Adrenal gland (tissue), 12 donors: ENCODE measurements around the gene PRDM15. TPM values are rescaled to one million over a fixed set of nuclear protein-coding genes. Genes with fewer than 3 reads are reported as not detected.

Source experiments
- DNase-seq, 7 donors: peaks; one replicate each; pipeline ENCODE4 v3.0.0-alpha.2; 2019 to 2020
- H3K27ac ChIP-seq, 5 donors: fragments of 200-600 bp; sonication (generic) in 4 of 5; 1 replicate in 3 of 5; 2 replicates in 2 of 5; pipeline versions ENCODE4 v1.5.1 to v1.8.0; 2016 to 2020; ENCODE audit warnings: mild to moderate bottlenecking in 1 of 5
- H3K27me3 ChIP-seq: fragments of 200-600 bp; 2 replicates; pipeline ENCODE4 v1.8.0; 2021
- H3K36me3 ChIP-seq, 2 donors: fragments of 200-600 bp; replicated peaks in 1 of 2; 1 replicate in 1 of 2; 2 replicates in 1 of 2; pipeline versions ENCODE4 v1.5.1 to v1.8.0; 2018 to 2022
- H3K4me1 ChIP-seq, 2 donors: fragments of 200-600 bp; replicated peaks in 1 of 2; 1 replicate in 1 of 2; 2 replicates in 1 of 2; pipeline versions ENCODE4 v1.5.1 to v1.8.0; 2018 to 2021
- H3K4me3 ChIP-seq, 4 donors: fragments of 200-600 bp; sonication (generic) in 3 of 4; one replicate each; pipeline ENCODE4 v1.5.1; 2016 to 2018
- H3K9me3 ChIP-seq, 3 donors: fragments of 200-600 bp; sonication (generic) in 1 of 3; replicated peaks in 1 of 3; 1 replicate in 2 of 3; 2 replicates in 1 of 3; pipeline versions ENCODE4 v1.5.1 to v1.8.0; 2016 to 2021
- POLR2A ChIP-seq, 2 donors: fragments of 450-650 bp; IDR thresholded peaks; one replicate each; pipeline ENCODE4 v1.6.1; 2017; ENCODE audit warnings: antibody characterized with exemption in 2 of 2, mild to moderate bottlenecking in 2 of 2, moderate library complexity in 1 of 2
- WGBS, 4 donors: extraction: QIAGEN DNeasy Blood & Tissue Kit in 2 of 4; methylation state at CpG; one replicate each; pipeline versions ENCODE4 v1.1.5 to v1.1.7; 2013 to 2017; 5-methylcytosine and 5-hydroxymethylcytosine counted together
- intact Hi-C, 2 donors: fragments of 100-400 bp; cut with DNase I; formaldehyde crosslinking; loops; one replicate each; pipeline versions ENCODE4 v1.14.1 to v1.15.0; 2022 to 2023
- polyA plus RNA-seq, 3 donors: library from polyadenylated mRNA; stranded (reverse); fragments of 200-250 nt in 2 of 3; fragments of 350-450 nt in 1 of 3; fragmentation: Illumina TruSeq in 1 of 3; extraction: RNeasy Lipid Tissue Mini Kit (QIAGEN cat#74804) in 1 of 3; gene quantifications; one replicate each; pipeline ENCODE4 v1.2.3, GENCODE V29; 2013 to 2014
- total RNA-seq, 9 donors: library from RNA; depleted of rRNA in 4 of 9; stranded (reverse); fragments of >200 nt in 4 of 9; fragments of 120-200 nt in 1 of 9; fragmentation: NEBNext Ultra II Directional in 1 of 9; extraction: Animal tissue kit (Norgen Biotek cat#: 25700) in 1 of 9; gene quantifications; one replicate each; pipeline versions ENCODE4 v1.1.0 to v1.2.4, GENCODE V29; 2013 to 2023
- TF ChIP-seq, protein P1 (sequence below), 6 experiments: fragments of 450-650 bp in 4 of 6; fragments of 200-600 bp in 2 of 6; sonication (generic) in 1 of 6; IDR thresholded peaks; 1 replicate in 5 of 6; 2 replicates in 1 of 6; pipeline versions ENCODE4 v1.5.1 to v1.8.0; 2016 to 2021; ENCODE audit warnings: antibody characterized with exemption in 6 of 6, mild to moderate bottlenecking in 2 of 6, moderate library complexity in 1 of 6
- donor health status: healthy with polysubstance abuse.
- donor health status: Bipolar disorder and iron deficiency.
- donor health status: DM: yes; HTN: yes; CAD: no.
- donor health status: DM: no; HTN: no; CAD: no.
- donor health status: DM: no; HTN: no; CAD: no.
- donor health status: DM: yes; HTN: yes; CAD: no.

Gene PRDM15
- total and polyA plus RNA-seq, 12 donors, result 2.9 to 6.7 (median 4.0) TPM

DNA sequence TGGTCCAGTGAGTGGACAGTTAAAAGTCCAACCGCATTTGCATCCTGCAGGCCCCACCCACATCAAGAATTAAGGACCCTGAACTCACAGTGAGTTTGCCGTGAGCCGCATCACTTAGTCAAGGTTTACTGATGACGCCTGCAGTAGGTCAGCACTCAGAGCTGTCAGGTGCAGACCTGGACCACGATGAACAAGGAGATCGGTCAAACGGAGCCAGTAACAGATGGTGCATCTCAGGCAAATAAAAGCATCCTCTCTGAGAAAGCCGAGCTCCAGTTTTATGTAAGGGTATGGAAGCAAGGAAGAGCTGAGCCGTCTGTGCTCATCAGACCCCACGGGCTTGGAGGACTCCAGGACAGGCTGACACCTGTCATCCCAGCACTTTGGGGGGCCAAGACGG is 4.5 kb downstream of the PRDM15 start:
- H3K27ac ChIP-seq, result no peak overlapping the region

DNA sequence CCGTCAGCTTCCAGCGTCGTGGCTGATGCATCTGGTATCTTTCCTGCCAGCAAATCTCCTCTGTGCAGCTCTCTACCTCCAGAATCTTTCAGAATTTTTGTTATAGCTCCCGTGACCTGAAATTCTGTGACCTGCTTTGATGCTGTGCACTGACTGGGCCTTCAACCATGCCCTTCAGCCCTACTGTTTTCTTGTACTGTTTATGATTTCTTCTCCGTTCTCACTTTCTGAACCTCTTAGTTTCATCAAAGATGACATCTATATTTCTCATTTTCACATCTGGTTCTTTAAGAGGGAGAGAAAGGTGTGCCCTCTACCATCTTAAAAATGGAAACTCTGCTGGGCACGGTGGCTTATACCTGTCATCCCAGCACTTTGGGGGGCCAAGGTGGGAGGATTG is 5.7 kb downstream of the PRDM15 start:
- no peak for DNase-seq
- intact Hi-C loops, result loop anchor here in 1 of 2 donors (10.0 kb wide), 1 partner anchor 59 kb away; no protein-coding TSS in a partner anchor
- Histone ChIP-seq H3K9me3 (no peaks in the 10 kb centered on the region), H3K27me3 (no peaks in the 10 kb centered on the region), H3K36me3 (no peaks in the 10 kb centered on the region), H3K27ac (no peak overlapping the region), H3K4me3 (no peak overlapping the region), H3K4me1 (peaks cover 6 to 8% of the 10 kb centered on the region in 2 donors)
- no peak for TF ChIP-seq POLR2A (IDR thresholded peaks at IDR 0.05)
- TF ChIP-seq, protein P1, sequence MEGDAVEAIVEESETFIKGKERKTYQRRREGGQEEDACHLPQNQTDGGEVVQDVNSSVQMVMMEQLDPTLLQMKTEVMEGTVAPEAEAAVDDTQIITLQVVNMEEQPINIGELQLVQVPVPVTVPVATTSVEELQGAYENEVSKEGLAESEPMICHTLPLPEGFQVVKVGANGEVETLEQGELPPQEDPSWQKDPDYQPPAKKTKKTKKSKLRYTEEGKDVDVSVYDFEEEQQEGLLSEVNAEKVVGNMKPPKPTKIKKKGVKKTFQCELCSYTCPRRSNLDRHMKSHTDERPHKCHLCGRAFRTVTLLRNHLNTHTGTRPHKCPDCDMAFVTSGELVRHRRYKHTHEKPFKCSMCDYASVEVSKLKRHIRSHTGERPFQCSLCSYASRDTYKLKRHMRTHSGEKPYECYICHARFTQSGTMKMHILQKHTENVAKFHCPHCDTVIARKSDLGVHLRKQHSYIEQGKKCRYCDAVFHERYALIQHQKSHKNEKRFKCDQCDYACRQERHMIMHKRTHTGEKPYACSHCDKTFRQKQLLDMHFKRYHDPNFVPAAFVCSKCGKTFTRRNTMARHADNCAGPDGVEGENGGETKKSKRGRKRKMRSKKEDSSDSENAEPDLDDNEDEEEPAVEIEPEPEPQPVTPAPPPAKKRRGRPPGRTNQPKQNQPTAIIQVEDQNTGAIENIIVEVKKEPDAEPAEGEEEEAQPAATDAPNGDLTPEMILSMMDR (IDR thresholded peaks at IDR 0.05), result no peak
- 90 to 95% (median 92%) methylated on average over 6 of the region's 6 CpGs for WGBS, 4 donors

More for the DNA sequence above, 4.5 kb downstream of the PRDM15 start:
- no peaks in the 10 kb centered on the region for H3K27me3 ChIP-seq
- no peak overlapping the region for H3K4me3 ChIP-seq
- H3K36me3 ChIP-seq, result no peaks in the 10 kb centered on the region
- peaks cover 6 to 9% of the 10 kb centered on the region in 2 donors for H3K4me1 ChIP-seq
- TF ChIP-seq, protein P1 (IDR thresholded peaks at IDR 0.05), result no peak
- TF ChIP-seq POLR2A (IDR thresholded peaks at IDR 0.05), result no peak
- intact Hi-C loops, result loop anchor here in 1 of 2 donors (10.0 kb wide), 1 partner anchor 60 kb away; no protein-coding TSS in a partner anchor
- no peak for DNase-seq
- 87 to 95% (median 91%) methylated on average over 8 to 11 of the region's 11 CpGs for WGBS, 4 donors
- no peaks in the 10 kb centered on the region for H3K9me3 ChIP-seq

DNA sequence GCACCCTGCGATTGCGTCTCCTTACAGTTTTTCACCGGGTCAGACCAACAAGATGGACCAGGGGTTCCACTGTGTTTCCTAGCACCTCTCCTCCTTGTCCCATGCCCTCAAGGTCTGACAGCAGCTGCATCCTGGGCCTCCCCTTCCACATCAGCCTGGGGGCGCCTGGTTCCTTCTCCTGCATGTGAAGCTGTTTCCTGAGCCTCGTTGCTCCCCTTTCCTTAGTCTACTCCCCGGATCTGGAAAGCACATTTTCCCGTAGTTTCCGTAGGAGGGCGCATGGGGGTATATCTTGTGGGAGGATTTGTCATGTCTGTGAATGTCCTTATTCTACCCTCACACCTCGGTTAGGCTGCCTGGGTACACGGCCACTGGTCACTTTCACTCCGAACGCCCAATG is 6.1 kb downstream of the PRDM15 start:
- WGBS, 4 donors, result 80 to 87% (median 81%) methylated on average over 13 of the region's 13 CpGs
- no peak for DNase-seq
- H3K4me3 ChIP-seq, result no peak overlapping the region
- intact Hi-C loops, result loop anchor here in 1 of 2 donors (10.0 kb wide), 1 partner anchor 58 kb away; no protein-coding TSS in a partner anchor
- H3K27me3 ChIP-seq, result no peaks in the 10 kb centered on the region
- H3K4me1 ChIP-seq, result peaks cover 6% of the 10 kb centered on the region in 2 donors
- H3K9me3 ChIP-seq, result no peaks in the 10 kb centered on the region
- TF ChIP-seq POLR2A (IDR thresholded peaks at IDR 0.05), result no peak
- TF ChIP-seq, protein P1 (IDR thresholded peaks at IDR 0.05), result no peak
- no peak overlapping the region for H3K27ac ChIP-seq
- no peaks in the 10 kb centered on the region for H3K36me3 ChIP-seq

DNA sequence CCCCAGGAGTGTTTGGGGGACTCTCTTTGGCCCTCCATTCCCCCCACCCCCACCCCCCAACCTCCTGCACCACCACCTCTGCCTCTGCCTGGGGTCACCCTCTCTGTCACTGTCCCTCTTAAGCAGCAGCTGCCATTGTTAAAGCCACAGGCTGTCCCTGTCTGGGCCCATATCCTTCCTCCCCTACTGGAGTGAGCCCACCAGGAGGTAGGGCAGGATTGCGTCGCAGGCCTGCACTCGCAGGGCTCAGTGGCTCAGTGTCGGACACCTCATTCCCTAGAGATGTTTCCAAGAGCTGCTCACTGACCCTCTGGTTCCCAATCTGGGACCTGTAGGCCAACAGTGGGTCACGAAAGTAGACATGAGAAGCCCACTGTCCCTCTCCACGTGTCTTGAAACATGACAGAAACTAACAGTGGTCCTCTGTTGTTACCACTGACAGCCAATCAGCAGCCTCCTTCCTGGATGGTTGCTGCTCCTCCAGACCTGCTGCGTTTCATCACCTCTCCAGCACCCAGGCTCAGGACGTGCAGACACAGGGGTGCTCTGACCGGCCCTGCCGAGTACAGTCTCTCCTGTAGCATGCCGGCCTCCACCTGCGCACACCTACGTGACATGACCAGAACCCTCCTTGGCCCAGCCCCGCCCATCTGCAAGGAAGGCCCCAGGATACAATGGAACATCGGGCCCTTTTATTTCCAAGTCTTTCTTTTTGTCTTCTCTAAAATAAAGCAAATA is 7.7 kb downstream of the PRDM15 start:
- H3K27ac ChIP-seq, result no peak overlapping the region
- DNase-seq, result no peak
- no peak for TF ChIP-seq POLR2A (IDR thresholded peaks at IDR 0.05)
- TF ChIP-seq, protein P1 (IDR thresholded peaks at IDR 0.05), result no peak
- H3K4me3 ChIP-seq, result no peak overlapping the region
- no peaks in the 10 kb centered on the region for H3K27me3 ChIP-seq
- H3K36me3 ChIP-seq, result no peaks in the 10 kb centered on the region
- 92 to 95% (median 94%) methylated on average over 13 to 15 of the region's 15 CpGs for WGBS, 4 donors
- intact Hi-C loops, result loop anchor here in 1 of 2 donors (10.0 kb wide), 1 partner anchor 57 kb away; no protein-coding TSS in a partner anchor
- H3K9me3 ChIP-seq, result no peaks in the 10 kb centered on the region
- no peaks in the 10 kb centered on the region for H3K4me1 ChIP-seq
